DMS79 (cell line): ENCODE results near the gene RHBDD3.

Experiments
- DNase-seq: peaks from one replicate; lab custom pipeline; 2025; lab: John Stamatoyannopoulos, UW

Gene RHBDD3

GRCh38 chr22:29267858-29268510 lies at the start of gene RHBDD3, which contains the start of gene EWSR1:
TSS of gene RHBDD3 (minus strand) at chr22:29267981. CDS start at chr22:29265626, 2,355 bp downstream.
TSS of gene EWSR1 (plus strand) at chr22:29268268. CDS start at chr22:29268337, 69 bp downstream.
- DNase-seq = peak; percentile 51

GRCh38 chr22:29316141-29316828 lies 48.5 kb upstream of the RHBDD3 start:
- no peak for DNase-seq

GRCh38 chr22:29315286-29316140 lies 47.7 kb upstream of the RHBDD3 start, which contains the start of gene RASL10A:
TSS of gene RASL10A (minus strand) at chr22:29315697. CDS start at chr22:29315246, 451 bp downstream.
- DNase-seq = no peak

- DNase-seq = no peak
Measured at GRCh38 chr22:29314537-29315285, 46.9 kb upstream of the RHBDD3 start.

- DNase-seq = no peak
Measured at GRCh38 chr22:29313576-29314466, 46.0 kb upstream of the RHBDD3 start.

- no peak for DNase-seq
Measured at GRCh38 chr22:29313126-29313575, 45.4 kb upstream of the RHBDD3 start.

GRCh38 chr22:29312218-29313125 lies 44.7 kb upstream of the RHBDD3 start:
- DNase-seq = no peak

- no peak for DNase-seq
Measured at GRCh38 chr22:29311464-29312217, 43.9 kb upstream of the RHBDD3 start.

- no peak for DNase-seq
Measured at GRCh38 chr22:29310863-29311339, 43.1 kb upstream of the RHBDD3 start.

- no peak for DNase-seq
Measured at GRCh38 chr22:29310065-29310862, 42.5 kb upstream of the RHBDD3 start.

GRCh38 chr22:29309332-29310064 lies 41.7 kb upstream of the RHBDD3 start:
- no peak for DNase-seq

GRCh38 chr22:29308791-29309262 lies 41.0 kb upstream of the RHBDD3 start:
- no peak for DNase-seq

- DNase-seq = no peak
Measured at GRCh38 chr22:29308148-29308790, 40.5 kb upstream of the RHBDD3 start.

GRCh38 chr22:29307596-29308147 lies 39.9 kb upstream of the RHBDD3 start:
- DNase-seq = no peak

GRCh38 chr22:29306835-29307595 lies 39.2 kb upstream of the RHBDD3 start:
- no peak for DNase-seq
